H9 (cell line): ENCODE data around the gene DMRT1. TPM values are rescaled to one million over a fixed set of nuclear protein-coding genes. Genes with fewer than 3 reads are reported as not detected.

Experiments
- DNase-seq: peaks from one replicate; pipeline ENCODE4 v3.0.0-alpha.2; 2017
- H2AFZ ChIP-seq: one replicate; pipeline ENCODE4 v1.6.1; 2013; ENCODE audit warnings: mild to moderate bottlenecking, low read length, control low read depth, moderate library complexity
- H2AK5ac ChIP-seq: 2 replicates; pipeline ENCODE4 v1.6.1; 2013; ENCODE audit warnings: low read length, control low read depth, mixed read lengths; ENCODE audit not compliant: insufficient read length
- H2BK120ac ChIP-seq: one replicate; pipeline ENCODE4 v1.6.1; 2013; ENCODE audit warnings: low read depth, mild to moderate bottlenecking, low read length, control low read depth, inconsistent platforms; ENCODE audit not compliant: poor library complexity, severe bottlenecking
- H2BK12ac ChIP-seq: 2 replicates; pipeline ENCODE4 v1.6.1; 2013; ENCODE audit warnings: low read length, control low read depth, mixed read lengths, low read depth; ENCODE audit not compliant: insufficient read length
- H2BK15ac ChIP-seq: 2 replicates; pipeline ENCODE4 v1.6.1; 2013; ENCODE audit warnings: low read depth, low read length, control low read depth
- H2BK20ac ChIP-seq: one replicate; pipeline ENCODE4 v1.6.1; 2013; ENCODE audit warnings: low read depth, mild to moderate bottlenecking, low read length, control low read depth, inconsistent platforms; ENCODE audit not compliant: poor library complexity, severe bottlenecking
- H2BK5ac ChIP-seq: 2 replicates; pipeline ENCODE4 v1.6.1; 2013; ENCODE audit warnings: low read length, control low read depth, mixed read lengths; ENCODE audit not compliant: insufficient read length
- H3K14ac ChIP-seq: 2 replicates; pipeline ENCODE4 v1.6.1; 2013; ENCODE audit warnings: low read length, control low read depth; ENCODE audit not compliant: insufficient read depth
- H3K18ac ChIP-seq: 2 replicates; pipeline ENCODE4 v1.6.1; 2013; ENCODE audit warnings: low read depth, mild to moderate bottlenecking, mixed read lengths, low read length, control low read depth; ENCODE audit not compliant: insufficient read length
- H3K23ac ChIP-seq: 2 replicates; pipeline ENCODE4 v1.6.1; 2013; ENCODE audit warnings: low read length, control low read depth, mixed read lengths, low read depth; ENCODE audit not compliant: insufficient read length
- H3K23me2 ChIP-seq: 2 replicates; pipeline ENCODE4 v1.6.1; 2013; ENCODE audit warnings: low read depth, mild to moderate bottlenecking, mixed read lengths, low read length, control low read depth; ENCODE audit not compliant: insufficient read length, poor library complexity, severe bottlenecking
- H3K27ac ChIP-seq: 2 replicates; pipeline ENCODE4 v1.5.1; 2013; ENCODE audit warnings: low read length, control low read depth, mixed read lengths, low read depth; ENCODE audit not compliant: insufficient read length
- H3K27me3 ChIP-seq: 2 replicates; pipeline ENCODE4 v1.6.1; 2013; ENCODE audit warnings: low read length, control low read depth, inconsistent platforms; ENCODE audit not compliant: insufficient read depth
- H3K4ac ChIP-seq: 2 replicates; pipeline ENCODE4 v1.6.1; 2013; ENCODE audit warnings: low read depth, mild to moderate bottlenecking, control low read depth, inconsistent platforms, low read length, moderate library complexity
- H3K4me1 ChIP-seq: 2 replicates; pipeline ENCODE4 v1.6.1; 2013; ENCODE audit warnings: low read length, control low read depth, inconsistent platforms; ENCODE audit not compliant: insufficient read depth
- H3K4me2 ChIP-seq: 2 replicates; pipeline ENCODE4 v1.6.1; 2013; ENCODE audit warnings: low read length, control low read depth, mixed read lengths; ENCODE audit not compliant: insufficient read length, insufficient read depth
- H3K56ac ChIP-seq: 2 replicates; pipeline ENCODE4 v1.6.1; 2013; ENCODE audit warnings: low read depth, mild to moderate bottlenecking, mixed read lengths, low read length, control low read depth; ENCODE audit not compliant: insufficient read length
- H3K79me1 ChIP-seq: 2 replicates; pipeline ENCODE4 v1.6.1; 2013; ENCODE audit warnings: low read depth, mild to moderate bottlenecking, moderate library complexity, low read length, control low read depth, inconsistent platforms; ENCODE audit not compliant: insufficient read depth, poor library complexity, severe bottlenecking
- H3K79me2 ChIP-seq: 2 replicates; pipeline ENCODE4 v1.6.1; 2013; ENCODE audit warnings: low read length, control low read depth, inconsistent platforms; ENCODE audit not compliant: insufficient read depth
- H3K9ac ChIP-seq: 2 replicates; pipeline ENCODE4 v1.6.1; 2013; ENCODE audit warnings: low read length, control low read depth, mixed read lengths; ENCODE audit not compliant: insufficient read length; ENCODE audit errors: extremely low read depth
- H3K9me3 ChIP-seq: one replicate; pipeline ENCODE4 v1.6.1; 2013; ENCODE audit warnings: low read depth, low read length, inconsistent platforms; ENCODE audit not compliant: control insufficient read depth
- H3T11ph ChIP-seq: one replicate; pipeline ENCODE4 v1.6.1; 2013; ENCODE audit warnings: mild to moderate bottlenecking, low read length, control low read depth, inconsistent platforms
- H4K20me1 ChIP-seq: one replicate; pipeline ENCODE4 v1.6.1; 2013; ENCODE audit not compliant: control insufficient read depth, insufficient read length, insufficient read depth
- H4K5ac ChIP-seq: 2 replicates; pipeline ENCODE4 v1.6.1; 2013; ENCODE audit warnings: low read depth, mild to moderate bottlenecking, mixed read lengths, low read length, control low read depth; ENCODE audit not compliant: insufficient read length
- H4K8ac ChIP-seq: replicated peaks from 2 replicates; pipeline ENCODE4 v1.6.1; 2013; ENCODE audit warnings: low read length, control low read depth, mixed read lengths, low read depth; ENCODE audit not compliant: insufficient read length
- H4K91ac ChIP-seq: 2 replicates; pipeline ENCODE4 v1.6.1; 2013; ENCODE audit warnings: low read depth, mild to moderate bottlenecking, moderate library complexity, mixed read lengths, low read length, control low read depth; ENCODE audit not compliant: insufficient read length
- H3K27ac Mint-ChIP-seq, 3 experiments: 2 replicates in 2 of 3; 3 replicates in 1 of 3; pipeline ENCODE4 v1.8.0; 2020 to 2021; ENCODE audit warnings: mixed read lengths in 3 of 3, mild to moderate bottlenecking in 1 of 3, moderate library complexity in 1 of 3
- H3K27me3 Mint-ChIP-seq: 2 replicates; pipeline ENCODE4 v1.8.0; 2021; ENCODE audit warnings: low read depth, mild to moderate bottlenecking, moderate library complexity, mixed read lengths
- H3K36me3 Mint-ChIP-seq, 3 experiments: 2 replicates in 2 of 3; 3 replicates in 1 of 3; pipeline ENCODE4 v1.8.0; 2020 to 2021; ENCODE audit warnings: low read depth in 3 of 3, mixed read lengths in 3 of 3; ENCODE audit not compliant: insufficient read depth in 1 of 3
- H3K4me1 Mint-ChIP-seq, 2 experiments: 2 replicates each; pipeline ENCODE4 v1.8.0; 2020; ENCODE audit warnings: mixed read lengths in 2 of 2
- H3K4me3 Mint-ChIP-seq, 2 experiments: 2 replicates in 1 of 2; 3 replicates in 1 of 2; pipeline ENCODE4 v1.8.0; 2020 to 2021; ENCODE audit warnings: mild to moderate bottlenecking in 2 of 2, mixed read lengths in 2 of 2, moderate library complexity in 1 of 2
- H3K9me3 Mint-ChIP-seq, 2 experiments: 2 replicates in 1 of 2; 3 replicates in 1 of 2; pipeline ENCODE4 v1.8.0; 2020; ENCODE audit warnings: mild to moderate bottlenecking in 2 of 2, mixed read lengths in 2 of 2, moderate library complexity in 1 of 2
- CTCF ChIP-seq: fragments of 200-600 bp; sonication (generic); conservative IDR thresholded peaks from 3 replicates; pipeline ENCODE4 v1.8.0; 2021; ENCODE audit warnings: antibody characterized with exemption, mild to moderate bottlenecking
- WGBS: extraction: QIAGEN DNeasy Blood & Tissue Kit; methylation state at CpG from one replicate; pipeline ENCODE4 v1.1.7; 2013; ENCODE audit warnings: missing lambda C conversion rate, low lambda C conversion rate, mixed read lengths; ENCODE audit not compliant: insufficient read length; ENCODE audit errors: extremely low coverage; 5-methylcytosine and 5-hydroxymethylcytosine counted together
- total RNA-seq: library from RNA; stranded (reverse); gene quantifications from 2 replicates; pipeline ENCODE4 v1.2.1, GENCODE V29; 2021

The DMRT1 gene
- total RNA-seq, 1 experiment from 2014 or later, result not detected

GRCh38 chr9:979983-980382 is 138.5 kb downstream of the DMRT1 start:
- Histone ChIP-seq H2AK5ac (no peak overlapping the region), H3K18ac (no peak overlapping the region), H3K4me1 (no peaks in the 10 kb centered on the region), H3K4ac (no peak overlapping the region), H3K79me2 (no peaks in the 10 kb centered on the region), H3K56ac (no peak overlapping the region), H3K27ac (no peak overlapping the region), H3K14ac (no peak overlapping the region), H3K4me2 (no peak overlapping the region), H3K79me1 (no peaks in the 10 kb centered on the region), H2BK20ac (no peak overlapping the region), H2BK5ac (no peak overlapping the region), H3K27me3 (peaks cover 66% of the 10 kb centered on the region), H4K91ac (no peak overlapping the region), H2BK120ac (no peak overlapping the region), H4K8ac (no peak overlapping the region), H2BK15ac (no peak overlapping the region), H3K23me2 (peaks cover 8% of the 10 kb centered on the region), H4K5ac (no peak overlapping the region), H2BK12ac (no peak overlapping the region), H4K20me1 (peaks cover 3% of the 10 kb centered on the region), H3K23ac (no peak overlapping the region), H3K9me3 (no peaks in the 10 kb centered on the region), H3T11ph (no peak overlapping the region), H2AFZ (no peak overlapping the region), H3K9ac (no peak overlapping the region)
- H3K27ac Mint-ChIP-seq, result no peak overlapping the region
- peaks cover 96% of the 10 kb centered on the region for H3K27me3 Mint-ChIP-seq
- H3K36me3 Mint-ChIP-seq, result no peaks in the 10 kb centered on the region
- no peaks in the 10 kb centered on the region; a peak in 3 of 5 replicates for H3K9me3 Mint-ChIP-seq
- no peak for TF ChIP-seq CTCF
- no peak overlapping the region for H3K4me3 Mint-ChIP-seq
- no CpG with 5 or more reads among the region's 2 CpGs for WGBS
- H3K4me1 Mint-ChIP-seq, result peaks cover 17 to 26% of the 10 kb centered on the region in 2 experiments
- no peak for DNase-seq
